GM18861 (cell line): ENCODE data around the gene ZNF605.
"Not testable (repeated sequence)": the region's sequence is repeated elsewhere in the genome, so short reads cannot be mapped to it uniquely, and the experiment has no call there.

Experiments used
- ATAC-seq: cut with Tn5 transposase; IDR thresholded peaks from one replicate; pipeline ENCODE4 v1.9.1; 2021; ENCODE audit not compliant: unreplicated experiment

The ZNF605 gene

DNA sequence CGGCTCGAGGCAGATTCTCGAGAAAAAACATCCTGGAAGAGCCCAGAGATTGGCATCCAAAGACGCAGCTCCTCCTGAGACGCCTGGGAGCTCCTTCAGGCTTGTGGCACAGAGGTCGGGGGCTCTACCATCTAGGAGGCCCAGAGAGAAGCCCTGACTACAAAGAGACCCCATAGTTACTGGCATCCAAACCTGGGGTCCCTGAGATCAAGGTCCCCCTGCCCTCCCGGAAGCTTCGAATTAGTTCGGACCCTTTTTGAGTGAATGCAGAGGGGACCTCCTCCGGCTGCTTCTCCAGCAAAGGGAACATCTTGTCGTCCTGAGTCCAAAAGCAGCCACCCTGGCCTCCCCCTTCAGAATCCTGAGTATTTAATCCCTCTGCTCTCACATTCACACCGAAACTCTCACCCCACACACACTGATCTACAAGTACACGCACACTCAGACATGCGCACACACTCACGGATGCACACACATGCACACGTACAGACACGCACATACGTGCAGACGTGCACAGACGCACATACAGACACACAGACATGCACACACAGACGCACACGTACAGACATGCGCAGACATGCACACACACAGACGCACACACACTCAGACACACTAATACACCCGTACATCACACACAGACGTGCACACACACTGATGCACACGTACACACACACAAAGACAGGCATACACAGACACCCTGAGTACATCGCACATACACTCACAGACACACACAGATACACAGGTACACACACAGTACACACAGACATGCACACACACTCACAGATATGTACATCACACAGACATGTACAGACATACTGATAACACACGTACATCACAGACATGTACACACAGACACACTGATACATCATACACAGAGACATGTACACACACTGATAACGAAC is 5.9 kb downstream of the ZNF605 start:
- no peak for ATAC-seq

GRCh38 chr12:132948146-132949066 is 7.7 kb downstream of the ZNF605 start:
- ATAC-seq = no peak

DNA sequence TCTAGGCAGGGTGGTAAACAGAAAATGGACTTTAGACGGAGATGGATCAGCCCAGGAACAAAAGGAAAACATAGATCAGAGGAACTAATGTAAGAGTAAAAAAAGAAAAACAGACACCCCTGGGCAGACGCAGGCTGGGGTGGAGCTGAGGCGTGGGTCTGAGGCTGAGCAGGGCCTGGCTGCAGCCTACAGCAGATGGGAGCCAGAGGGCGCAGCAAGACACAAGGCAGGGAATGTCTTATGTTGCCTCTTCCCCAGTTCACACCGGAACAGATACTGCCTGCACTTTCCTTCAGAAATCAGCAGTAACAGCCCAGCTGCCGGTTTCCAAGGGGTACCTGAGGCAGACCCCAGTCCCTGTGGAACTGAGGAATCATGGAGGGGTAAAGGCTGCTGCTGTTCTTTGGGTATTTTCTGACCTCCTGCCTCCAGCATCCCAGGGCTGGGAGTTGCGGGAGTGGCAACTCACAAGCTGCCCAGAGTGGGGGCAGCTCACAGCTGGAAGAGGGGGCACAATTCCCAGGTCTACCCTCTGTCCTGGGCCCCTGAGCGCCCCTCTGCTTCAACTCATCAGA is 9.8 kb downstream of the ZNF605 start:
- ATAC-seq = no peak

- no peak for ATAC-seq
Measured at GRCh38 chr12:132945806-132946205, 10.3 kb downstream of the ZNF605 start.

DNA sequence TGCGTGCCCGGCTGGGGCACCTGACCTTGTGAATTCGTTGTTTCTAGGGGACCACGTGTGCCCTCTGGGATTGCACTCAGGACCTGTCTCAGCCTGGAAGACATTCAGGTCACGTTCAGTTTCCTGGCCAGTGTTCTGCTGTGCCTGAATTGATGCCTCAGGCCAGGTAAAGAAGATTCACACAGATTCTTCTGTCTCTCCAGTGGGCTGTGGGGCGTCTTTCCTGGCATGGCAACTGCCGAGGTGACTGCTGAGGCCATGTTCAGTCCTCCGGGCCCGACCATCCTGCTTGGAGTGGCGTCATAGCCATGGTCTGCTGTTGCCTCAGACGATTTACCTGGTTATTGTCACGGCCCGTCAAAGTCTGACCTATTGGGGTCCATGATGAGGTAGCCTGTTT is 13.5 kb downstream of the ZNF605 start:
- no peak for ATAC-seq

DNA sequence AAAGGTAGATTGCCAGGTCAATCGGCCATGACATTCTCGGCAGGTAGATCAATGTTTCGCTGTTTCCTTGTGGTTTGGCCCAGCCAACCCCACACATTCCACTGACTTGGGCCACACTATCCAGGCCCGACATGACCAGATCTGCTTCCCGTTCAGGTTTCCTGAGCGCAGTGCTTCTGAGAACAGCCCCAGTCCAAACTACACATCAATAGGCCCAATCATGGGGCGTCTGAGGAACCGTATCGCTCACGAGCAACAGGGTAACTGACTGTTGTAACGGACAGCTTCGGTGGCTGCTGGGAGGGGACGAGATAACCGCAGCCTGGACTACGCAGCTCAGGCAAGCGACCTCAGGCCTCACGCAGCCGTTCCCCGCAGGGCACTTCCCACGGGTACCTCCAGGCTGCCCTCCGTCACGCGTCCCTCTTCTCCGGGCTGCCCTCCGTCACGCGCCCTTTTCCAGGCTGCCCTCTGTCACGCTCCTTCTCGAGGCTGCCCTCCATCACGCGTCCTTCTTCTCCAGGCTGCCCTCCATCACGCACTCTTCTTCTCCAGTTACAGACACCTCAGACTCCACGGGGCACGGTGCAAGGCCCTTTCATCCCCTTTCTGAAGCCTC is 14.7 kb downstream of the ZNF605 start:
- no peak for ATAC-seq

DNA sequence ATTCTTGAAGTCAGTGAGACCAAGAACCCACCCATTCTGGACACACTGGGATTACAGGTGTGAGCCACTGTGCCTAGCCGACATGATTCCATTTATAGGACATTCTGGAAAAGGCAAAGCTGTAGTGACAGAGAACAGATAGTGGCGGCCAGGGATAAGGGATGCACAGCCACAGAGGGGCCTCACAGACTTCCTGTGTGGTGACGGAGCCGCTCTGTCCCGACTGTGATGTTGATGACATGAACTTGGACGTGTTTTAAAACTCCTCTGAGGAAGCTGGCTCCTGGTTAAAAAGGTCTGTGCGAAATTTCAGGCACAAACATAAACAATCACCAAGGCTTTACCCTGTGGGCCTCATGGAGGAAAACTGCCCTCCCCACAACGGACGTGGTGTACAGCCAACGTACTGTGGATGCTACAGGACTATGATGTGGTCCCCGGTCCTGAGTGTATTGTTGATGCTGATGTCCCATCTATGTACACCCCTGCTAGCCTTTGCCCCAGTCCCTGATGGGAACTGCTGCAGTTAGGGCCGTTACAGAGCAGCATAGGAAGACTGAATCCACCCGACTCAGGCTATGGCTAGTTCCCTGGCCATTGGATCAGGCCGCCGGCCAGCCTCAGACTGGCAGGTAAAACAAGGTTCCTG is 15.9 kb downstream of the ZNF605 start:
- no peak for ATAC-seq

- ATAC-seq = not testable (repeated sequence)
Measured at GRCh38 chr12:132938807-132939206, 17.3 kb downstream of the ZNF605 start.

- no peak for ATAC-seq
Measured at GRCh38 chr12:132937476-132937875, 18.6 kb downstream of the ZNF605 start.

DNA sequence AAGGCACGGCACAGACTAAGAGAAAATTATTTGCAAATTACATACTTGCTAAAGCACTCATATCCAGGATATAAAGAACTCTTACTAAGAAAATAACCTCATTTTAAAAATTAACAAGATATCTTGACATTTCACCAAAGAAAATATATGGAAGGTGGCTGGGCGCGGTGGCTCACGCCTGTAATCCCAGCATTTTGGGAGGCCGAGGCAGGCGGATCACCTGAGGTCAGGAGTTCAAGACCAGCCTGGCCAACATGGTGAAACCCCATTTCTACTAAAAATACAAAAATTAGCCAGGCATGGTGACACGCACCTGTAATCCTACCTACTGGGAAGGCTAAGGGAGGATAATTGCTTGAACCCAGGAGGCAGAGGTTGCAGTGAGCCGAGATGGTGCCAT is 19.2 kb downstream of the ZNF605 start:
- not testable (repeated sequence) for ATAC-seq

DNA sequence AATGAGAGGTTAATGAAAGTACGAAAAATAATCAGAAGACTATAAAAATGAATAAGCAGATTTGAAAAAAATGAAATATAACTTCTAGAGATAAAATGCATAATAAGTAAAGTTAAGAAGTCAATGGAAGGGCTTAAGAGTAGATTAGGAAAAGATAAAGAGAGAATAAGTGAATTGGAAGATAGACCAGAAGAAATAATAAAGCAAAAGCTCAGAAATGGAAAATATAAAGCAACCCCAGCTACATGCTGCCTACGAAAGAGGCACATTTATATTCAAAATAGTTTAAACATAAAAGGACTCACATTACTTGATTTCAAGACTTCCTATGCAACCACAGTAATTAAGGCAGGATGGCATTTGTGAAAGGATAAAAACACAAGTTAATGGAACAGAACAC is 19.9 kb downstream of the ZNF605 start:
- ATAC-seq = no peak

DNA sequence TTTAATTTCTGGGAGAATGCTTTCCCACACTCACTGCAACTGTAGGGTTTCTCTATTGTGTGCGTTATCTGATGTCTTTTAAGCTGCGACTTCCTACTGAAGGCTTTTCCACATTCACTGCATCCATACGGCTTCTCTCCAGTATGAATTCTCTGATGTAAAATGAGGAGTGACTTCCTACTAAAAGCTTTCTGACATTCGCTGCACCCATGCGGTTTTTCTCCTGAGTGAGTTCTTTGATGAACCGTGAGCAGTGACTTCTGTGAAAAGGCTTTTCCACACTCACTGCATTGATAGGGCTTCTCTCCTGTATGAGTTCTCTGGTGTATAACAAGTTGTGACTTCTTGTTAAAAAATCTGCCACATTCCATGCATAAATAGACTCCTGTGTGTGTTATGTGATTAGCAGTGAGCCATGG is 29.7 kb downstream of the ZNF605 start:
- no peak for ATAC-seq

DNA sequence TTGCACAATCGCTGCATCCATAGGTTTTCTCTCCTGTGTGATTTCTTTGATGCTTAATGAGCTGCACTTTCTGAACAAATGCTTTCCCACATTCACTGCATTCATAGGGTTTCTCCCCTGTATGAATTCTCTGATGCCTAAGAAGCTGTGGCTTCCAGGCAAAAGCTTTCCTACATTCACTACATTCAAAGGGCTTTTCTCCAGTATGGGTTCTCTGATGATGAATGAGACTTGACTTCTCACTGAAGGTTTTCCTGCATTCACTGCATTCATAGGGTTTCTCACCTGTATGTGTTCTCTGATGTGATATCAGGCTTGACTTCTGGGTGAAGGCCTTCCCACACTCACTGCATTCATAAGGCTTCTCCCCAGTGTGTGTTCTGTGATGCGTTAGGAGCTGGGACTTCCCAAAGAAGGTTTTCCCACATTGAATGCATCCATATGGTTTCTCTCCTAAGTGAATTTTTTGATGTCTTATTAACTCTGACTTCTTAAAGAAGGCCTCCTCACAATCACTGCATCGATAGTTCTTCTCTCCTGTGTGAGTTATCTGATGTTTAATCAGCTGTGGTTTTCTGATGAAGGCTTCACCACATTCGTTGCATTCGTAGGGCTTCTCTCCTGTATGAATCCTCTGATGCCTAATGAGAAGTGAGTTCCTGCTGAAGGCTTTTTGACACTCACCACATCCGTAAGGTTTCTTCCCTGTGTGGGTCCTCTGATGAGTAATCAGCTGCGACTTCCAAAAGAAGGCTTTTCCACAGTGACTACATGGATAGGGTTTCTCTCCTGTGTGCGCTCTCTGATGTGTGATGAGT is 30.3 kb downstream of the ZNF605 start:
- ATAC-seq = no peak

DNA sequence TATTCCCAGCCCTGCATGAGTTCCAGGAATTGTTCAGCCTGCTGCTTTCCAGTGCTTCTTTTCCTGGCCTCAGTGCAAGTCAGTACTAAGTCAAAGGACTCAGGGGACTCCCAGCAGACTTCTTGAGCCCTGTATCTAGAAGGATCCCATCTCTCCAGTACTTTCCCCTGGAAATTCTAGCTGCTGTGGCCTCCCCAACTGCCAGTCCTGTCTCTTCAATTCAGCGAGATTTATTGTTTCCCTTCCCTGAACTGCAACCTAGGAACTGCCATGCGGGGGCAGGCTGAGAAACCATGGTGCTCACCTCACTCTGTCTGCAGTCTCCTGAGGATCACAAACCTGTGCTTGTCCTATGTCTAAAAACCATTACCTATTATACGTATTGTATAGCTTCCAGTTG is 31.8 kb downstream of the ZNF605 start:
- ATAC-seq = no peak

- no peak for ATAC-seq
Measured at GRCh38 chr12:132923356-132923909, 32.7 kb downstream of the ZNF605 start.

DNA sequence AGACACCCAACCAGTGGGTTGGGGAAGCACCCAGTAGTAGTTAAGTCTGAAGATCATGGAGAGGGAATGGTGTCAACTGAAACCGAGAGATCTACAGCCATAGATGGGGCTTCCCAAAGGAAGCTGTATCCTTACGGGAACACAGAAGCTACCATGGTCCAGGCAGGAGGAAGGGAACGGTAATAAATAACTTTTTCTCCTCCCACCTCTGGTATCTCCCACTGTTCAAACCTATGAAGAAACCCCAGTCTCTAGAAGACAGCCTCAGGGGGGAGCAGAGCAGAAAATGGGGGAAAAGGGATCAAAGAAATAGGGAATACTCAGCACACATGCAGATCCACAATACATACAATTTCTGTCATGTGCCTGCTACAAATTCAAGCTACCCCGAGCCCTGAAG is 33.4 kb downstream of the ZNF605 start:
- ATAC-seq = no peak

- ATAC-seq = no peak
Measured at GRCh38 chr12:132921685-132922084, 34.4 kb downstream of the ZNF605 start.

GRCh38 chr12:132918680-132919079 is 37.4 kb downstream of the ZNF605 start:
- no peak for ATAC-seq

- no peak for ATAC-seq
Measured at GRCh38 chr12:132909030-132909368, 47.1 kb downstream of the ZNF605 start.
